ENCODE results near the gene NAALAD2. TPM values are rescaled to one million over a fixed set of nuclear protein-coding genes. Genes with fewer than 3 reads are reported as not detected.
"Not testable (repeated sequence)": the region's sequence is repeated elsewhere in the genome, so short reads cannot be mapped to it uniquely, and the experiment has no call there.

The NAALAD2 gene
- total RNA-seq = not detected in 2 replicates

GRCh38 chr11:90134478-90135003 lies at the start of gene NAALAD2:
TSS of gene NAALAD2 (plus strand) at chr11:90134663. CDS start at chr11:90134759, 96 bp downstream.
- no peak for TF ChIP-seq CTCF (IDR thresholded peaks at IDR 0.05; ENCODE audit: insufficient read depth, low read length, severe bottlenecking)
- FAIRE-seq (no peak), DNase-seq (ENCODE audit: low read depth) (no peak)
- Histone ChIP-seq H3K27me3 (ENCODE audit: control insufficient read depth, insufficient read depth, low read length) (peaks cover 9% of the 10 kb centered on the region), H3K4me3 (ENCODE audit: low read depth, low read length) (peak within 1 kb of the TSS; percentile 24), H3K36me3 (ENCODE audit: control insufficient read depth, insufficient read depth, low read length) (no peaks in the 10 kb centered on the region)

DNA sequence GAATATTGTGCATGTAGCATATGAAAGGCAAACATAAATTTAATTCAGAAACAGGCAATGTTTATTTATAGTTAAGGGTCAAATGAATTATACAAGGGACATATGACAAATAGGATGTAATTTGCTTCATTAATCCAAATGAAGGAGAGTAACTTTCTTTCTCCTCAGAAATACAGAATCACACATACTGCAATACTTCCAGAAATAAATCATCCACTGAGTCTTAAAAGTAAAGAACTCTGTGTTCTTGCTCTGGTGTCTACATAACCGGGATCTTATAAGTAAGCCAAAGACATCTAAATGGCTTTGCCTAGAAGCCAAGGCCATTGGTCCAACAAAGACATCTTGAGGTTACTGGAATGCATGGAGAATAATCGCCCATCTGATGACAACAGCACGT lies 48.8 kb upstream of the NAALAD2 start, which contains the start of gene UBTFL1:
Gene UBTFL1, plus strand, starts transcription at position 301 of the 400 bp plus-strand sequence. Its CDS starts 0 bp downstream, at position 301.
- FAIRE-seq; H3K27me3 ChIP-seq (ENCODE audit: control insufficient read depth, insufficient read depth, low read length); H3K36me3 ChIP-seq (ENCODE audit: control insufficient read depth, insufficient read depth, low read length); H3K4me3 ChIP-seq (ENCODE audit: low read depth, low read length); DNase-seq (ENCODE audit: low read depth): not testable (repeated sequence)

DNA sequence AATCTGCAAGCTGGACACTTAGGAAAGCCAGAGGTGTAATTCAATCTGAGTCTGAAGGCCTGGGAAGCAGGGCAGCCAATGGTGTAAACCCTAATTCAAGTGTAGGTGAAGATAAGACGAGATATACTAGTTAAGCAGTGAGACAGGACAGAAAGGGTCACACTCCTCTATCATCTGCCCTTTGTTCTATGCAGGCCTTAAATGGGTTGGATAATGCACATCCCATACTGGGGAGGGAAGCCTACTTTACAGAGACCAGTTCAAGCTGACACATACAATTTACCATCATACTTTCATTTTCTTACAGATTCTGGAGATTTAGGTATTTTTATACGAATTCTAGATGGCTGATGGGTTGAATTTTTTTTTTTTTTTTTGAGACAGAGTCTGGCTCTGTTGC lies 45.7 kb upstream of the NAALAD2 start:
- FAIRE-seq; H3K36me3 ChIP-seq (ENCODE audit: control insufficient read depth, insufficient read depth, low read length); DNase-seq (ENCODE audit: low read depth); H3K4me3 ChIP-seq (ENCODE audit: low read depth, low read length); H3K27me3 ChIP-seq (ENCODE audit: control insufficient read depth, insufficient read depth, low read length): not testable (repeated sequence)

DNA sequence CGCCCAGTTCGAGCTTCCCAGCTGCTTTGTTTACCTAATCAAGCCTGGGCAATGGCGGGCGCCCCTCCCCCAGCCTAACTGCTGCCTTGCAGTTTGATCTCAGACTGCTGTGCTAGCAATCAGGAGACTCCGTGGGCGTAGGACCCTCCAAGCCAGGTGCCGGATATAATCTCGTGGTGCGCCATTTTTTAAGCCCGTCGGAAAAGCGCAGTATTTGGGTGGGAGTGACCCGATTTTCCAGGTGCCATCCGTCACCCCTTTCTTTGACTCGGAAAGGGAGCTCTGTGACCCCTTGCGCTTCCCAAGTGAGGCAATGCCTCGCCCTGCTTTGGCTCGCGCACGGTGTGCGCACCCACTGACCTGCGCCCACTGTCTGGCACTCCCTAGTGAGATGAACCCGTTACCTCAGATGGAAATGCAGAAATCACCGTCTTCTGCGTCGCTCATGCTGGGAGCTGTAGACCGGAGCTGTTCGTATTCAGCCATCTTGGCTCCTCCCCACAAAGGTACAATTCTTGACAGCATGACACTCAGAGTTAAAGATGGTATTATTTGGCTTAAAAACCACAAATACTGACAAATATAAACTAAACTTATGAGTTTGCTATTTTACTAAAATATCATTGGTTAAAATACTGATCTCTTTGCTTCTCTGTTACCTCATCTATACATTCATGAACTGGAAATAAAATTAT lies 39.1 kb upstream of the NAALAD2 start:
- H3K4me3 ChIP-seq (ENCODE audit: low read depth, low read length); H3K36me3 ChIP-seq (ENCODE audit: control insufficient read depth, insufficient read depth, low read length); H3K27me3 ChIP-seq (ENCODE audit: control insufficient read depth, insufficient read depth, low read length); DNase-seq (ENCODE audit: low read depth); FAIRE-seq: not testable (repeated sequence)

GRCh38 chr11:90098261-90098660 lies 36.2 kb upstream of the NAALAD2 start:
- FAIRE-seq = not testable (repeated sequence)

GRCh38 chr11:90100431-90100830 lies 34.0 kb upstream of the NAALAD2 start:
- Histone ChIP-seq H3K27me3 (ENCODE audit: control insufficient read depth, insufficient read depth, low read length) (no peaks in the 10 kb centered on the region), H3K36me3 (ENCODE audit: control insufficient read depth, insufficient read depth, low read length) (no peaks in the 10 kb centered on the region), H3K4me3 (ENCODE audit: low read depth, low read length) (no peak overlapping the region)
- TF ChIP-seq CTCF (IDR thresholded peaks at IDR 0.05; ENCODE audit: insufficient read depth, low read length, severe bottlenecking) = no peak
- no peak for DNase-seq (ENCODE audit: low read depth)
- FAIRE-seq = no peak

More at GRCh38 chr11:90098261-90098660, 36.2 kb upstream of the NAALAD2 start:
- not testable (repeated sequence) for DNase-seq (ENCODE audit: low read depth); H3K27me3 ChIP-seq (ENCODE audit: control insufficient read depth, insufficient read depth, low read length); H3K36me3 ChIP-seq (ENCODE audit: control insufficient read depth, insufficient read depth, low read length); H3K4me3 ChIP-seq (ENCODE audit: low read depth, low read length)

GRCh38 chr11:90113541-90113940 lies 20.9 kb upstream of the NAALAD2 start:
- no peaks in the 10 kb centered on the region for H3K27me3 ChIP-seq (ENCODE audit: control insufficient read depth, insufficient read depth, low read length)
- TF ChIP-seq CTCF (IDR thresholded peaks at IDR 0.05; ENCODE audit: insufficient read depth, low read length, severe bottlenecking) = peak; percentile 7
- no peak for DNase-seq (ENCODE audit: low read depth)
- H3K36me3 ChIP-seq (ENCODE audit: control insufficient read depth, insufficient read depth, low read length) = no peaks in the 10 kb centered on the region
- no peak overlapping the region for H3K4me3 ChIP-seq (ENCODE audit: low read depth, low read length)
- no peak for FAIRE-seq

- FAIRE-seq (no peak), DNase-seq (ENCODE audit: low read depth) (no peak)
- no peaks in the 10 kb centered on the region for H3K27me3 ChIP-seq (ENCODE audit: control insufficient read depth, insufficient read depth, low read length)
- TF ChIP-seq CTCF (IDR thresholded peaks at IDR 0.05; ENCODE audit: insufficient read depth, low read length, severe bottlenecking) = no peak
- H3K4me3 ChIP-seq (ENCODE audit: low read depth, low read length) = no peak overlapping the region
- no peaks in the 10 kb centered on the region for H3K36me3 ChIP-seq (ENCODE audit: control insufficient read depth, insufficient read depth, low read length)
Measured at GRCh38 chr11:90120191-90120590, 14.3 kb upstream of the NAALAD2 start.
